KBM-7 (cell line): Measurements from ENCODE around the gene FAM227B.
"Not testable (repeated sequence)": the region's sequence is repeated elsewhere in the genome, so short reads cannot be mapped to it uniquely, and the experiment has no call there.

Source experiments
- DNase-seq: peaks from one replicate; pipeline ENCODE4 v3.0.0-alpha.2; 2015
- in situ Hi-C: fragments of 300-500 bp; cut with MboI; formaldehyde crosslinking; loops from 2 replicates; pipeline ENCODE4 v1.14.3; 2020; ENCODE audit warnings: low sequenced_read_pairs, low pct_unique_long_range_greater_than_20kb, mixed read lengths

Gene FAM227B

GRCh38 chr15:49512739-49513138 lies 107.9 kb downstream of the FAM227B start:
- DNase-seq, result not testable (repeated sequence)

GRCh38 chr15:49507261-49507660 lies 113.4 kb downstream of the FAM227B start:
- in situ Hi-C loops, result no loop called here
- DNase-seq, result no peak

More at GRCh38 chr15:49512739-49513138, 107.9 kb downstream of the FAM227B start:
- in situ Hi-C loops, result not testable (repeated sequence)

- in situ Hi-C loops, result no loop called here
- DNase-seq, result peak; percentile 13
Observed at GRCh38 chr15:49506341-49506740, 114.3 kb downstream of the FAM227B start.

- no peak for DNase-seq
- in situ Hi-C loops, result no loop called here
Observed at GRCh38 chr15:49501586-49501985, 119.0 kb downstream of the FAM227B start.

GRCh38 chr15:49495993-49496753 lies 124.4 kb downstream of the FAM227B start:
- no peak for DNase-seq
- in situ Hi-C loops, result no loop called here

GRCh38 chr15:49494842-49495241 lies 125.8 kb downstream of the FAM227B start:
- in situ Hi-C loops, result no loop called here
- no peak for DNase-seq

- DNase-seq, result no peak
- in situ Hi-C loops, result no loop called here
Observed at GRCh38 chr15:49492830-49493229, 127.8 kb downstream of the FAM227B start.

- in situ Hi-C loops, result no loop called here
Observed at GRCh38 chr15:49492151-49492550, 128.5 kb downstream of the FAM227B start.

GRCh38 chr15:49490966-49491365 lies 129.7 kb downstream of the FAM227B start:
- no peak for DNase-seq
- in situ Hi-C loops, result no loop called here

More at GRCh38 chr15:49492151-49492550, 128.5 kb downstream of the FAM227B start:
- DNase-seq, result no peak

GRCh38 chr15:49485401-49485800 lies 135.2 kb downstream of the FAM227B start:
- in situ Hi-C loops, DNase-seq: not testable (repeated sequence)

- in situ Hi-C loops, DNase-seq: not testable (repeated sequence)
Observed at GRCh38 chr15:49478982-49479381, 141.6 kb downstream of the FAM227B start.

- DNase-seq, in situ Hi-C loops: not testable (repeated sequence)
Observed at GRCh38 chr15:49478021-49478420, 142.6 kb downstream of the FAM227B start.

- DNase-seq, result no peak
- in situ Hi-C loops, result no loop called here
Observed at GRCh38 chr15:49473031-49473430, 147.6 kb downstream of the FAM227B start.

- in situ Hi-C loops, result no loop called here
- no peak for DNase-seq
Observed at GRCh38 chr15:49472338-49472737, 148.3 kb downstream of the FAM227B start.

- in situ Hi-C loops, result no loop called here
- no peak for DNase-seq
Observed at GRCh38 chr15:49471733-49472132, 148.9 kb downstream of the FAM227B start.

- in situ Hi-C loops, result not testable (repeated sequence)
- peak; percentile 10 for DNase-seq
Observed at GRCh38 chr15:49471248-49471647, 149.4 kb downstream of the FAM227B start.

- in situ Hi-C loops, result no loop called here
- DNase-seq, result no peak
Observed at GRCh38 chr15:49468481-49468839, 152.2 kb downstream of the FAM227B start.

- no peak for DNase-seq
- in situ Hi-C loops, result no loop called here
Observed at GRCh38 chr15:49467746-49468480, 152.7 kb downstream of the FAM227B start.

- no peak for DNase-seq
- in situ Hi-C loops, result no loop called here
Observed at GRCh38 chr15:49466119-49466518, 154.5 kb downstream of the FAM227B start.

GRCh38 chr15:49464522-49464921 lies 156.1 kb downstream of the FAM227B start:
- DNase-seq, result no peak
- in situ Hi-C loops, result no loop called here
